Right lobe of liver (tissue), 4 donors: Measurements from ENCODE around the gene INPPL1.

Source experiments
- CTCF ChIP-seq, 4 donors: fragments of 200-600 bp in 3 of 4; fragments of 450-650 bp in 1 of 4; IDR thresholded peaks; one replicate each; pipeline versions ENCODE4 v1.5.1 to v1.8.0; 2016 to 2022; ENCODE audit warnings: antibody characterized with exemption in 4 of 4, mild to moderate bottlenecking in 2 of 4
- POLR2A ChIP-seq: fragments of 450-650 bp; IDR thresholded peaks from one replicate; pipeline ENCODE4 v1.6.1; 2017; ENCODE audit warnings: antibody characterized with exemption, mild to moderate bottlenecking
- donor health status: DM: no; HTN: no; CAD: no.
- donor health status: DM: no; HTN: no; CAD: no.
- donor health status: DM: no; HTN: yes; CAD: no.

- TF ChIP-seq POLR2A (no peak), CTCF (IDR thresholded peaks at IDR 0.05) (no peak)
Measured at GRCh38 chr11:72235351-72236057, 10.9 kb downstream of the INPPL1 start.
